ENCODE measurements around the gene FSTL3.
"Not testable (repeated sequence)": the region's sequence is repeated elsewhere in the genome, so short reads cannot be mapped to it uniquely, and the experiment has no call there.

Gene FSTL3

GRCh38 chr19:682678-683320 is 6.6 kb downstream of the FSTL3 start:
- DNase-seq (ENCODE audit: low read depth) = no peak

- DNase-seq (ENCODE audit: low read depth) = no peak
These were observed 9.3 kb downstream of the FSTL3 start for GRCh38 chr19:685454-685931.

- no peak for DNase-seq (ENCODE audit: low read depth)
These were observed 10.6 kb downstream of the FSTL3 start for GRCh38 chr19:686589-687297.

- no peak for DNase-seq (ENCODE audit: low read depth)
These were observed 11.5 kb downstream of the FSTL3 start for GRCh38 chr19:687569-688166.

- DNase-seq (ENCODE audit: low read depth) = no peak
These were observed 12.0 kb downstream of the FSTL3 start for GRCh38 chr19:688214-688613.

GRCh38 chr19:688992-689391 is 12.8 kb downstream of the FSTL3 start:
- DNase-seq (ENCODE audit: low read depth) = no peak

GRCh38 chr19:690203-690602 is 14.0 kb downstream of the FSTL3 start:
- DNase-seq (ENCODE audit: low read depth) = no peak

- no peak for DNase-seq (ENCODE audit: low read depth)
These were observed 18.5 kb downstream of the FSTL3 start for GRCh38 chr19:694481-695351.

GRCh38 chr19:695352-695949 is 19.3 kb downstream of the FSTL3 start, which contains the start of gene PRSS57:
TSS of gene PRSS57 (minus strand) at chr19:695452. CDS start at chr19:695430, 22 bp downstream.
- no peak for DNase-seq (ENCODE audit: low read depth)

- DNase-seq (ENCODE audit: low read depth) = not testable (repeated sequence)
These were observed 22.3 kb downstream of the FSTL3 start for GRCh38 chr19:698529-698928.

- not testable (repeated sequence) for DNase-seq (ENCODE audit: low read depth)
These were observed 23.7 kb downstream of the FSTL3 start for GRCh38 chr19:699885-700284.

GRCh38 chr19:702847-703246 is 26.7 kb downstream of the FSTL3 start:
- not testable (repeated sequence) for DNase-seq (ENCODE audit: low read depth)

GRCh38 chr19:703329-703650 is 27.1 kb downstream of the FSTL3 start:
- DNase-seq (ENCODE audit: low read depth) = no peak

- peak; percentile 47 for DNase-seq (ENCODE audit: low read depth)
These were observed 27.7 kb downstream of the FSTL3 start for GRCh38 chr19:703651-704446.

GRCh38 chr19:704447-704741 is 28.2 kb downstream of the FSTL3 start:
- no peak for DNase-seq (ENCODE audit: low read depth)

- no peak for DNase-seq (ENCODE audit: low read depth)
These were observed 32.3 kb downstream of the FSTL3 start, which contains the start of gene PALM for GRCh38 chr19:708154-709143. TSS of gene PALM (plus strand) at chr19:708935. CDS start at chr19:709147, 212 bp downstream.

GRCh38 chr19:709196-709964 is 33.2 kb downstream of the FSTL3 start:
- no peak for DNase-seq (ENCODE audit: low read depth)

GRCh38 chr19:709965-710571 is 33.9 kb downstream of the FSTL3 start:
- DNase-seq (ENCODE audit: low read depth) = no peak

GRCh38 chr19:710767-711166 is 34.6 kb downstream of the FSTL3 start:
- no peak for DNase-seq (ENCODE audit: low read depth)
